Dermis blood vessel endothelial cell (primary cell): ENCODE results near the gene MRPL50. TPM values are rescaled to one million over a fixed set of nuclear protein-coding genes. Genes with fewer than 3 reads are reported as not detected.

Experiments
- DNase-seq: peaks from one replicate; pipeline ENCODE4 v3.0.0; 2010
- total RNA-seq: library from RNA; depleted of rRNA; stranded (reverse); fragments of >200 nt; gene quantifications from 2 replicates; pipeline ENCODE4 v1.2.3, GENCODE V29; 2014

MRPL50 gene
- total RNA-seq, 1 donor from 2014 or later = 15.5 TPM

GRCh38 chr9:101372327-101373118, 25.9 kb downstream of the MRPL50 start:
- no peak for DNase-seq

GRCh38 chr9:101371813-101372212, 26.6 kb downstream of the MRPL50 start:
- no peak for DNase-seq

- no peak for DNase-seq
Measured at GRCh38 chr9:101369884-101370531, 28.4 kb downstream of the MRPL50 start.

- no peak for DNase-seq
Measured at GRCh38 chr9:101369286-101369685, 29.1 kb downstream of the MRPL50 start.

- no peak for DNase-seq
Measured at GRCh38 chr9:101367323-101367722, 31.1 kb downstream of the MRPL50 start.

- DNase-seq = no peak
Measured at GRCh38 chr9:101366038-101366756, 32.2 kb downstream of the MRPL50 start.

- no peak for DNase-seq
Measured at GRCh38 chr9:101365181-101365580, 33.2 kb downstream of the MRPL50 start.

- DNase-seq = no peak
Measured at GRCh38 chr9:101362450-101362849, 36.0 kb downstream of the MRPL50 start.

- no peak for DNase-seq
Measured at GRCh38 chr9:101360647-101361046, 37.8 kb downstream of the MRPL50 start.

GRCh38 chr9:101359679-101360078, 38.7 kb downstream of the MRPL50 start:
- no peak for DNase-seq

- no peak for DNase-seq
Measured at GRCh38 chr9:101356619-101357018, 41.8 kb downstream of the MRPL50 start.

- DNase-seq = no peak
Measured at GRCh38 chr9:101354765-101355708, 43.4 kb downstream of the MRPL50 start.

GRCh38 chr9:101354143-101354764, 44.2 kb downstream of the MRPL50 start:
- no peak for DNase-seq

- DNase-seq = no peak
Measured at GRCh38 chr9:101353683-101354082, 44.7 kb downstream of the MRPL50 start.

- no peak for DNase-seq
Measured at GRCh38 chr9:101352892-101353463, 45.4 kb downstream of the MRPL50 start.

- DNase-seq = no peak
Measured at GRCh38 chr9:101350285-101350684, 48.1 kb downstream of the MRPL50 start.

GRCh38 chr9:101342595-101342994, 55.8 kb downstream of the MRPL50 start:
- no peak for DNase-seq

GRCh38 chr9:101341958-101342357, 56.5 kb downstream of the MRPL50 start:
- no peak for DNase-seq
